GM20431 (cell line): ENCODE data around the gene SAFB2.
"Not testable (repeated sequence)": the region's sequence is repeated elsewhere in the genome, so short reads cannot be mapped to it uniquely, and the experiment has no call there.

ENCODE experiments used
- in situ Hi-C: fragments of 300-500 bp; cut with MseI, MboI; formaldehyde crosslinking; loops from one replicate; pipeline ENCODE4 v1.15.0; 2020; ENCODE audit warnings: low sequenced_read_pairs; ENCODE audit not compliant: unreplicated experiment

The SAFB2 gene

GRCh38 chr19:5609881-5610448, 12.6 kb downstream of the SAFB2 start:
- in situ Hi-C loops = no loop called here

GRCh38 chr19:5608766-5609165, 13.8 kb downstream of the SAFB2 start:
- in situ Hi-C loops = not testable (repeated sequence)

- in situ Hi-C loops = no loop called here
Measured at GRCh38 chr19:5608291-5608690, 14.3 kb downstream of the SAFB2 start.

- in situ Hi-C loops = no loop called here
Measured at GRCh38 chr19:5607318-5608275, 15.0 kb downstream of the SAFB2 start.

GRCh38 chr19:5605362-5605761, 17.2 kb downstream of the SAFB2 start:
- in situ Hi-C loops = no loop called here

- in situ Hi-C loops = no loop called here
Measured at GRCh38 chr19:5603626-5604025, 18.9 kb downstream of the SAFB2 start.

- in situ Hi-C loops = no loop called here
Measured at GRCh38 chr19:5600797-5601196, 21.8 kb downstream of the SAFB2 start.

GRCh38 chr19:5595745-5596144, 26.8 kb downstream of the SAFB2 start:
- in situ Hi-C loops = no loop called here

GRCh38 chr19:5595129-5595528, 27.4 kb downstream of the SAFB2 start:
- in situ Hi-C loops = no loop called here

- in situ Hi-C loops = no loop called here
Measured at GRCh38 chr19:5594521-5594950, 28.0 kb downstream of the SAFB2 start.

GRCh38 chr19:5593343-5594255, 29.0 kb downstream of the SAFB2 start:
- in situ Hi-C loops = no loop called here

GRCh38 chr19:5592531-5593342, 29.8 kb downstream of the SAFB2 start:
- in situ Hi-C loops = no loop called here

GRCh38 chr19:5591476-5591875, 31.1 kb downstream of the SAFB2 start:
- in situ Hi-C loops = no loop called here

- in situ Hi-C loops = no loop called here
Measured at GRCh38 chr19:5590865-5591154, 31.8 kb downstream of the SAFB2 start.

GRCh38 chr19:5590151-5590864, 32.3 kb downstream of the SAFB2 start:
- in situ Hi-C loops = no loop called here

GRCh38 chr19:5588906-5589676, 33.5 kb downstream of the SAFB2 start:
- in situ Hi-C loops = no loop called here

GRCh38 chr19:5588441-5588840, 34.1 kb downstream of the SAFB2 start:
- in situ Hi-C loops = no loop called here

GRCh38 chr19:5587661-5588060, 34.9 kb downstream of the SAFB2 start:
- in situ Hi-C loops = no loop called here

GRCh38 chr19:5587071-5587455, 35.5 kb downstream of the SAFB2 start:
- in situ Hi-C loops = no loop called here
